HepG2 (cell line): ENCODE measurements around the gene RIPOR3. TPM values are rescaled to one million over a fixed set of nuclear protein-coding genes. Genes with fewer than 3 reads are reported as not detected.

Experiments
- ARNT ChIP-seq: fragments of 450-650 bp; IDR thresholded peaks from 2 replicates; pipeline ENCODE4 v1.6.1; 2017
- ATF5 ChIP-seq: sonication (generic); formaldehyde crosslinking; IDR thresholded peaks from 2 replicates; pipeline ENCODE4 v1.4.0; 2020; ENCODE audit warnings: mild to moderate bottlenecking, low read depth, missing genetic modification reagents
- BORCS8-MEF2B ChIP-seq: sonication (generic); formaldehyde crosslinking; IDR thresholded peaks from 2 replicates; pipeline ENCODE4 v1.8.0; 2022; ENCODE audit warnings: mild to moderate bottlenecking, missing genetic modification reagents
- BRD4 ChIP-seq: sonication (generic); formaldehyde crosslinking; IDR thresholded peaks from 2 replicates; pipeline ENCODE4 v1.4.0; 2020; ENCODE audit warnings: missing genetic modification reagents
- CSRNP1 ChIP-seq: sonication (generic); formaldehyde crosslinking; IDR thresholded peaks from 2 replicates; pipeline ENCODE4 v1.8.1; 2023; ENCODE audit warnings: mild to moderate bottlenecking, missing genetic modification reagents
- DR1 ChIP-seq: sonication (generic); formaldehyde crosslinking; IDR thresholded peaks from 2 replicates; pipeline ENCODE4 v1.8.0; 2021; ENCODE audit warnings: mild to moderate bottlenecking, missing genetic modification reagents, inconsistent platforms
- MAFF ChIP-seq: IDR thresholded peaks from 2 replicates; pipeline ENCODE4 v1.6.1; 2011; ENCODE audit warnings: low read depth, low read length, improper control_type of control experiment
- MTERF4 ChIP-seq: sonication (generic); formaldehyde crosslinking; IDR thresholded peaks from 2 replicates; pipeline ENCODE4 v1.8.0; 2023; ENCODE audit warnings: mild to moderate bottlenecking, missing genetic modification reagents
- NPAS2 ChIP-seq: sonication (generic); formaldehyde crosslinking; IDR thresholded peaks from 2 replicates; pipeline ENCODE4 v1.8.0; 2022; ENCODE audit warnings: mild to moderate bottlenecking, missing genetic modification reagents, borderline replicate concordance
- PRDM10 ChIP-seq: sonication (generic); formaldehyde crosslinking; IDR thresholded peaks from 2 replicates; pipeline ENCODE4 v1.4.0; 2020; ENCODE audit warnings: low read depth, missing genetic modification reagents
- SRSF1 ChIP-seq: fragments of 200-400 bp; formaldehyde crosslinking; optimal IDR thresholded peaks from 2 replicates; pipeline ENCODE3; 2017; ENCODE audit warnings: mild to moderate bottlenecking, low read depth, low read length, moderate library complexity
- ZFP91 ChIP-seq: sonication (generic); formaldehyde crosslinking; IDR thresholded peaks from 2 replicates; pipeline ENCODE4 v1.9.0; 2022; ENCODE audit warnings: missing genetic modification reagents, mild to moderate bottlenecking, borderline replicate concordance
- ZNF101 ChIP-seq: sonication (generic); formaldehyde crosslinking; IDR thresholded peaks from 2 replicates; pipeline ENCODE4 v1.4.0; 2020; ENCODE audit warnings: mild to moderate bottlenecking, low read depth, missing genetic modification reagents, borderline replicate concordance
- ZNF263 ChIP-seq: sonication (generic); formaldehyde crosslinking; IDR thresholded peaks from 2 replicates; pipeline ENCODE4 v1.4.0; 2020; ENCODE audit warnings: missing genetic modification reagents
- ZNF335 ChIP-seq: sonication (generic); formaldehyde crosslinking; IDR thresholded peaks from 2 replicates; pipeline ENCODE4 v1.4.0; 2020; ENCODE audit warnings: missing genetic modification reagents
- ZNF383 ChIP-seq: sonication (generic); formaldehyde crosslinking; IDR thresholded peaks from 2 replicates; pipeline ENCODE4 v1.4.0; 2020; ENCODE audit warnings: missing genetic modification reagents, mild to moderate bottlenecking, borderline replicate concordance
- ZNF446 ChIP-seq: sonication (generic); formaldehyde crosslinking; IDR thresholded peaks from 2 replicates; pipeline ENCODE4 v1.5.0; 2020; ENCODE audit warnings: mild to moderate bottlenecking, missing genetic modification reagents
- ZNF737 ChIP-seq: sonication (generic); formaldehyde crosslinking; IDR thresholded peaks from 2 replicates; pipeline ENCODE4 v1.5.0; 2020; ENCODE audit warnings: missing genetic modification reagents, mild to moderate bottlenecking, borderline replicate concordance
- ZNF746 ChIP-seq: sonication (generic); formaldehyde crosslinking; IDR thresholded peaks from 2 replicates; pipeline ENCODE4 v1.8.0; 2022; ENCODE audit warnings: mild to moderate bottlenecking, missing genetic modification reagents
- ZSCAN22 ChIP-seq: sonication (generic); formaldehyde crosslinking; IDR thresholded peaks from 2 replicates; pipeline ENCODE4 v1.4.0; 2020; ENCODE audit warnings: mild to moderate bottlenecking, missing genetic modification reagents
- polyA plus RNA-seq, 8 experiments: library from polyadenylated mRNA; depleted of rRNA in 3 of 8; stranded (reverse) in 7 of 8; unstranded in 1 of 8; fragments of >200 nt; fragmentation: Illumina TruSeq in 4 of 8; extraction: Trizol in 4 of 8; gene quantifications; 2 replicates each; pipeline versions ENCODE4 v1.2.1 to v1.2.3, GENCODE V29; 2011 to 2016; ENCODE audit warnings: low read depth in 4 of 8, missing spikeins in 1 of 8, mixed read lengths in 1 of 8; ENCODE audit not compliant: insufficient read depth in 1 of 8
- total RNA-seq, 5 experiments: library from RNA; depleted of rRNA; stranded (reverse); fragments of >200 nt; fragmentation: Illumina TruSeq; extraction: Trizol; gene quantifications; 2 replicates each; pipeline ENCODE4 v1.2.3, GENCODE V29; 2016; ENCODE audit warnings: low read depth in 1 of 5

RIPOR3 gene
- total and polyA plus RNA-seq, 2 of the 13 experiments (the other 11 are each of a cell fraction or from before 2014, with no cell fraction given): 0.18 TPM; not detected in 1

- TF ChIP-seq MTERF4 (CRISPR knock-in tag): peak; percentile 81; the same call in 1 of the 2 replicates
- no peak for TF ChIP-seq MAFF
- TF ChIP-seq NPAS2 (CRISPR knock-in tag): no peak
- 0 out of 2 replicates have a peak, but pooled peaks have one; percentile 77 for TF ChIP-seq ZNF383 (CRISPR knock-in tag)
- peak; percentile 40; the same call in 1 of the 2 replicates for TF ChIP-seq CSRNP1 (CRISPR knock-in tag)
- TF ChIP-seq SRSF1: peak; percentile 78
- peak; percentile 71; the same call in 1 of the 2 replicates for TF ChIP-seq ZNF446 (CRISPR knock-in tag)
- TF ChIP-seq ZNF263 (CRISPR knock-in tag): no peak
- TF ChIP-seq BRD4 (CRISPR knock-in tag): no peak
- TF ChIP-seq ARNT: no peak
- TF ChIP-seq PRDM10 (CRISPR knock-in tag): peak; percentile 76
- TF ChIP-seq BORCS8-MEF2B (CRISPR knock-in tag): peak; percentile 90
- TF ChIP-seq DR1 (CRISPR knock-in tag): no peak
- no peak for TF ChIP-seq ZNF101 (CRISPR knock-in tag)
- TF ChIP-seq ZSCAN22 (CRISPR knock-in tag): no peak
- TF ChIP-seq ZNF746 (CRISPR knock-in tag): peak; percentile 18; the same call in 1 of the 2 replicates
- no peak for TF ChIP-seq ATF5 (CRISPR knock-in tag)
- TF ChIP-seq ZNF737 (CRISPR knock-in tag): no peak
- TF ChIP-seq ZNF335: no peak
- TF ChIP-seq ZFP91 (CRISPR knock-in tag): peak; percentile 95
Observed at GRCh38 chr20:50635676-50636600, 55.4 kb downstream of the RIPOR3 start (continued).
